ENCODE results near the gene UBE2G2. TPM values are rescaled to one million over a fixed set of nuclear protein-coding genes. Genes with fewer than 3 reads are reported as not detected.

The UBE2G2 gene
- polyA plus RNA-seq, 1 experiment: 62.2 TPM

- no peak for TF ChIP-seq CTCF (IDR thresholded peaks at IDR 0.05; ENCODE audit: low read depth, low read length)
- POLR2A ChIA-PET: no interaction called here
- no peak for DNase-seq (ENCODE audit: low read depth, low spot score)
Observed at GRCh38 chr21:44765231-44766013, 36.2 kb downstream of the UBE2G2 start.

GRCh38 chr21:44764319-44765230 lies 37.0 kb downstream of the UBE2G2 start:
- DNase-seq (ENCODE audit: low read depth, low spot score): no peak

More at GRCh38 chr21:44765231-44766013, 36.2 kb downstream of the UBE2G2 start:
- H3K9me3 ChIP-seq (ENCODE audit: control insufficient read depth, insufficient read depth, low read length): no peaks in the 10 kb centered on the region; the same call in 1 of the 2 replicates
- no peak overlapping the region for H3K27ac ChIP-seq (ENCODE audit: low read depth, low read length)
- H3K27me3 ChIP-seq (ENCODE audit: control insufficient read depth, insufficient read depth, low read length): no peaks in the 10 kb centered on the region
- no peak overlapping the region for H3K4me3 ChIP-seq (ENCODE audit: low read depth, low read length)
- CTCF ChIA-PET: interaction anchor here (2.1 kb wide), 1 partner anchor 28 kb away, joined by 7 read pairs; no protein-coding TSS in a partner anchor

DNA sequence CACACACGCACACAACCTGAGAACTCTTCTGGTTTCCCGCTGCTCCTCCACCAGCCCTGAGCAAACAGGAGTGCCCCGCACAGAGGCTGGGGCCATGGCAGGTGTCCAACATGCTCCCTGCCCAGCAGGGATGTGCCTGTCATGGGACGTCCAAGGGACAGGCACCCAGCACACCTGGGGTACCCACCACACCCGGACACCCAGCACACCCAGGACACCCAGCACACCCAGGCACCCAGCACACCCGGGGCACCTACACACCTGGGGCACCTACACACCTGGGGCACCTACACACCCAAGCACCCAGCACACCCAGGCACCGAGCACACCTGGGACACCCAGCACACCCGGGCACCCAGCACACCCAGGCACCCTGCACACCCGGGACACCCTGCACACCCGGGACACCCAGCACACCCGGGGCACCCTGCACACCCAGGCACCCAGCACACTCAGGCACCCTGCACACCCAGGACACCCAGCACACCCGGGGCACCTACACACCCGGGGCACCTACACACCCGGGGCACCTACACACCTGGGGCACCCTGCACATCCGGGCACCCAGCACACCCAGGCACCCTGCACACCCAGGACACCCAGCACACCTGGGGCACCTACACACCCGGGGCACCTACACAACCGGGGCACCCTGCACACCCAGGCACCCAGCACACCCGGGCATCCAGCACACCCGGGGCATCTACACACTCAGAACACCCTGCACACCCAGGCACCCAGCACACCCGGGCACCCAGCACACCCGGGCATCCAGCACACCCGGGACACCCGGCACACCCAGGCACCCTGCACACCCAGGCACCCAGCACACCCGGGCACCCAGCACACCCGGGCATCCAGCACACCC lies 37.9 kb downstream of the UBE2G2 start:
- no peak for DNase-seq (ENCODE audit: low read depth, low spot score)
- ChIA-PET CTCF (no interaction called here), POLR2A (no interaction called here)
- Histone ChIP-seq H3K27me3 (ENCODE audit: control insufficient read depth, insufficient read depth, low read length) (peaks cover 3% of the 10 kb centered on the region), H3K4me3 (ENCODE audit: low read depth, low read length) (no peak overlapping the region), H3K9me3 (ENCODE audit: control insufficient read depth, insufficient read depth, low read length) (no peaks in the 10 kb centered on the region; the same call in 1 of the 2 replicates), H3K27ac (ENCODE audit: low read depth, low read length) (no peak overlapping the region)
- TF ChIP-seq CTCF (IDR thresholded peaks at IDR 0.05; ENCODE audit: low read depth, low read length): no peak

More at GRCh38 chr21:44764319-44765230, 37.0 kb downstream of the UBE2G2 start:
- H3K27me3 ChIP-seq (ENCODE audit: control insufficient read depth, insufficient read depth, low read length): peaks cover 3% of the 10 kb centered on the region
- no peak overlapping the region for H3K27ac ChIP-seq (ENCODE audit: low read depth, low read length)
- H3K9me3 ChIP-seq (ENCODE audit: control insufficient read depth, insufficient read depth, low read length): no peaks in the 10 kb centered on the region; the same call in 1 of the 2 replicates
- POLR2A ChIA-PET: no interaction called here
- no peak overlapping the region for H3K4me3 ChIP-seq (ENCODE audit: low read depth, low read length)
- no peak for TF ChIP-seq CTCF (IDR thresholded peaks at IDR 0.05; ENCODE audit: low read depth, low read length)
- CTCF ChIA-PET: no interaction called here

DNA sequence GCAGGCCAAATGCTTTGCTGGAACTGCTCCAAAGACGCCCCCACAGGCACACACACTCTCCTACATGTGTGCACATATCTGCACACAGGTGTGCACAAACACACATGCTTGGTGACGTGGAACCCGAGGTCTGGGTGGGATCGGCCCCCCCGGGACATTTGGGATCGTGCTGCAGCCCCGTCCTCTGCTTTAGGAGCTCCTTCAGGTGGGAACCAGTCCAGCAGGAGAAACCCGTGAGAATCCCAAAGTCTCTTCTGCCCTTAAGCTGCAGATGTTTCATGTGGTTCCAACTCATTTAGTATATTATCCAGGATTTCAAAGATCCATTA lies 38.6 kb downstream of the UBE2G2 start:
- TF ChIP-seq CTCF (IDR thresholded peaks at IDR 0.05; ENCODE audit: low read depth, low read length): no peak
- DNase-seq (ENCODE audit: low read depth, low spot score): no peak
- CTCF ChIA-PET: no interaction called here
- Histone ChIP-seq H3K27me3 (ENCODE audit: control insufficient read depth, insufficient read depth, low read length) (peaks cover 3% of the 10 kb centered on the region), H3K9me3 (ENCODE audit: control insufficient read depth, insufficient read depth, low read length) (no peaks in the 10 kb centered on the region; the same call in 1 of the 2 replicates), H3K4me3 (ENCODE audit: low read depth, low read length) (no peak overlapping the region), H3K27ac (ENCODE audit: low read depth, low read length) (no peak overlapping the region)
- POLR2A ChIA-PET: no interaction called here
